Measurements from ENCODE around the gene NR2F2. TPM values are rescaled to one million over a fixed set of nuclear protein-coding genes. Genes with fewer than 3 reads are reported as not detected.

NR2F2 gene
- total and polyA plus RNA-seq, 2 donors (not counting 1 experiment from before 2014, with no cell fraction given) = not detected

GRCh38 chr15:96316953-96317629, 13.4 kb upstream of the NR2F2 start:
- ChIA-PET POLR2A (no interaction called here), CTCF (no interaction called here)
- Histone ChIP-seq H3K9me3 (ENCODE audit: control extremely low read depth in 1 of 3, control insufficient read depth in 2 of 3, insufficient read depth in 1 of 3, low read length in 2 of 3) (no peaks in the 10 kb centered on the region), H3K27me3 (replicated peaks in 1 of 4; ENCODE audit: control extremely low read depth in 1 of 4, control insufficient read depth in 3 of 4, insufficient read depth in 4 of 4, low read length in 3 of 4) (peaks cover 0 to 23% (median 12%) of the 10 kb centered on the region in 4 experiments), H3K36me3 (replicated peaks in 1 of 2; ENCODE audit: control extremely low read depth in 1 of 2, control insufficient read depth in 1 of 2, extremely low read depth in 1 of 2, insufficient read depth in 2 of 2, low read length in 1 of 2) (no peaks in the 10 kb centered on the region), H3K4me3 (ENCODE audit: control extremely low read depth in 1 of 5, extremely low read depth in 1 of 5, insufficient read depth in 1 of 5, low read depth in 2 of 5, low read length in 4 of 5) (no peak overlapping the region), H3K79me2 (ENCODE audit: control insufficient read depth, insufficient read depth, low read length) (no peaks in the 10 kb centered on the region), H3K27ac (ENCODE audit: low read length in 2 of 2) (no peak overlapping the region), H2AFZ (ENCODE audit: insufficient read depth, low read depth, low read length, poor library complexity, severe bottlenecking) (no peak overlapping the region), H3K4me1 (ENCODE audit: control insufficient read depth in 2 of 2, insufficient read depth in 2 of 2, low read length in 2 of 2) (no peaks in the 10 kb centered on the region), H3K9ac (ENCODE audit: low read length) (no peak overlapping the region), H4K20me1 (ENCODE audit: control insufficient read depth, insufficient read depth, low read length, poor library complexity, severe bottlenecking) (no peaks in the 10 kb centered on the region), H3K4me2 (replicated peaks; ENCODE audit: low read depth, low read length, poor library complexity, severe bottlenecking) (no peak overlapping the region)
- TF ChIP-seq EZH2 (IDR thresholded peaks at IDR 0.05; ENCODE audit: borderline replicate concordance, insufficient read depth, low read depth, low read length, poor library complexity, severe bottlenecking) (no peak), CTCF (IDR thresholded peaks at IDR 0.05) (no peak)
- Mint-ChIP-seq H3K4me1 (no peaks in the 10 kb centered on the region), H3K27me3 (peaks cover 21% of the 10 kb centered on the region), H3K9me3 (ENCODE audit: insufficient read depth) (no peaks in the 10 kb centered on the region), H3K27ac (no peak overlapping the region), H3K4me3 (no peak overlapping the region)
- DNase-seq (no peak), ATAC-seq (ENCODE audit: low read depth) (no peak)
- WGBS (ENCODE audit: insufficient coverage) = no CpG with 5 or more reads among the region's 2 CpGs
- intact Hi-C loops (cut with micrococcal nuclease) = no loop called here

GRCh38 chr15:96320107-96320506, 10.4 kb upstream of the NR2F2 start:
- Histone ChIP-seq H3K4me3 (ENCODE audit: control extremely low read depth in 1 of 5, extremely low read depth in 1 of 5, insufficient read depth in 1 of 5, low read depth in 2 of 5, low read length in 4 of 5) (no peak overlapping the region), H3K27ac (ENCODE audit: low read length in 2 of 2) (no peak overlapping the region), H3K27me3 (replicated peaks in 1 of 4; ENCODE audit: control extremely low read depth in 1 of 4, control insufficient read depth in 3 of 4, insufficient read depth in 4 of 4, low read length in 3 of 4) (peaks cover 0 to 40% (median 25%) of the 10 kb centered on the region in 4 experiments), H3K79me2 (ENCODE audit: control insufficient read depth, insufficient read depth, low read length) (no peaks in the 10 kb centered on the region), H3K9ac (ENCODE audit: low read length) (no peak overlapping the region), H3K4me1 (ENCODE audit: control insufficient read depth in 2 of 2, insufficient read depth in 2 of 2, low read length in 2 of 2) (no peaks in the 10 kb centered on the region), H4K20me1 (ENCODE audit: control insufficient read depth, insufficient read depth, low read length, poor library complexity, severe bottlenecking) (no peaks in the 10 kb centered on the region), H3K4me2 (replicated peaks; ENCODE audit: low read depth, low read length, poor library complexity, severe bottlenecking) (no peak overlapping the region), H3K36me3 (replicated peaks in 1 of 2; ENCODE audit: control extremely low read depth in 1 of 2, control insufficient read depth in 1 of 2, extremely low read depth in 1 of 2, insufficient read depth in 2 of 2, low read length in 1 of 2) (no peaks in the 10 kb centered on the region), H2AFZ (ENCODE audit: insufficient read depth, low read depth, low read length, poor library complexity, severe bottlenecking) (no peak overlapping the region), H3K9me3 (ENCODE audit: control extremely low read depth in 1 of 3, control insufficient read depth in 2 of 3, insufficient read depth in 1 of 3, low read length in 2 of 3) (peaks cover 0 to 9% (median 0%) of the 10 kb centered on the region in 3 donors)
- ChIA-PET CTCF (interaction anchor here (1.0 kb wide), 1 partner anchor 30 kb away, joined by 4 read pairs; no protein-coding TSS in a partner anchor), POLR2A (no interaction called here)
- DNase-seq (no peak), ATAC-seq (ENCODE audit: low read depth) (no peak)
- Mint-ChIP-seq H3K9me3 (ENCODE audit: insufficient read depth) (no peaks in the 10 kb centered on the region), H3K27me3 (peaks cover 41% of the 10 kb centered on the region), H3K27ac (no peak overlapping the region), H3K4me3 (no peak overlapping the region), H3K4me1 (no peaks in the 10 kb centered on the region)
- intact Hi-C loops (cut with micrococcal nuclease) = no loop called here
- 50% methylated on average over 1 of the region's 2 CpGs for WGBS (ENCODE audit: insufficient coverage)
- no peak for TF ChIP-seq CTCF (IDR thresholded peaks at IDR 0.05)
- TF ChIP-seq EZH2 (IDR thresholded peaks at IDR 0.05; ENCODE audit: borderline replicate concordance, insufficient read depth, low read depth, low read length, poor library complexity, severe bottlenecking) = no peak
